GM18870 (cell line): ENCODE data around the gene CDKAL1.
A peak's percentile ranks its signal among the peaks of the same experiment; 100 is the strongest.
"Not testable (repeated sequence)": the region's sequence is repeated elsewhere in the genome, so short reads cannot be mapped to it uniquely, and the experiment has no call there.

ENCODE experiments used
- ATAC-seq: cut with Tn5 transposase; IDR thresholded peaks from one replicate; pipeline ENCODE4 v1.9.1; 2021; ENCODE audit warnings: moderate library complexity; ENCODE audit not compliant: unreplicated experiment

Gene CDKAL1

GRCh38 chr6:20632696-20633095 lies 98.4 kb downstream of the CDKAL1 start:
- ATAC-seq: no peak

DNA sequence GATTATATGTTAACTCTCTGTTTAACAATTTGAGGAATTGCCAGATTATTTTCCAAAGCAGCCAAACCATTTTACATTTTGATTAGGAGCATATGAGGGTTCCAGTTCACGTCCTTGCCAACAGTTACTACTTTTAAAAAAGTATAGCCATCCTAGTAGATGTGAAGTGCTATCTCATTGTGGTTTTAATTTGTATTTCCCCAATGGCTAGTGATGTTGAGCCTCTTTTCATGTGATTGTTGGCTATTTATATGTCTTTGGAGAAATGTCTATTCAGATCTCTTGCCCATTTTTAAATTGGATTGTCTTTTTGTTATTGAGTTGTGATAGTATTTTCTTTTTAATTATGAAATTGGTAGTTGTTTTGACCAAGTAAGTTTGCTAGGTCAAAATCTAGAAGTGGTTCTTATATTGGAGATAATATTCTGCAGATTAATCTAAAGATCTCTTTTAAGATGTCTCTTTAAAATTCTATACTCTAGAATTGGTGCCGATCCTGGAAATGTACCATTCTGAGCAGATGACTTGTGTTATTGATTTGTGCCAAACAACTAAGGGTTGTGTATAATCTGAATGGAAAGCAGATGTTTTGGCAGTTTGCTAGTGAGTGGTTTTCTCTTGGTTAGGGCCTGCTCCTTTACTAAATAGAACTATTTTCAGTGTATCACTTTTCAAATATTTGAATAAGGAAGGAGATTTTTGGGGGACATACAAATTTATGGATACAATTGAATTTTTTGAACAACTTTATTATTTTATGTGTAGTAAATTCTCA lies 99.5 kb downstream of the CDKAL1 start:
- ATAC-seq: no peak

DNA sequence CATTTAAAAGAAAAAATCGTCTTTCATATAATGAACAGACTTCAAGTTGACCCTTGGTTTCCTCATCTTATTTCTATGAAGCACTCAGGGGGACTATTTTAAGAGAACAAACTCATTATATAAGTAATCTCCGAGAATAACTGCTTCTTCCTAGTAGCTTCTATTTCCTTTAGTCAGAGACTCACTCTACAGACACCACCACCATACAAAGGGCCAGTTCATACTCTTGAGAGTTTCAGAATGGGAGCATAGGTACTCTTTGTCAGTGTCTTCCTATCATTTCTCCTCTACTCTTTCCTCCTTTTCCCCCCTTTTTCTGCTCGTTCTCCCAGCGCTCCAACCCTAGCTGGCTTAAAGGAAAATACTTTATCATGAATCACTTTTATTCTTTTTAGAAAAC lies 104.9 kb downstream of the CDKAL1 start:
- no peak for ATAC-seq

DNA sequence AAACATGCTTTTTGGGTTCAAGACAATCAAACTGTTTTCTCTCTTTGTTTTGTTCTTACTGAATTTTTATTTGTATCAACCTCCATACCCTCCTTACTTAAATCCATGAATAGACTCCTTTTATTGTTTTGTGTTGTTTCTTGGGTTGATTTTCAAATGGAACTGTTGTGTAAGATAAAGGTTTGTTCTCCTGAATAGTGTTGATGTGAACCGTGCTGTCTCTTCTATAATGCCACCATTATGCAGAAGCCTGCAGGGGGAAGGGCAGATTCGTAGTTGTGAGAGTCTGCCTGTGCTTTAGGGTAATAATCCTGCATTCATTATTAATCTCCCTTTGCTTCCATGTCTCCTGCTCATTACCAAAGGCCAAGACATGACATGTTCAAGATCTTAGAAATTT lies 105.9 kb downstream of the CDKAL1 start:
- no peak for ATAC-seq

- no peak for ATAC-seq
Observed at GRCh38 chr6:20642441-20642840, 108.2 kb downstream of the CDKAL1 start.

DNA sequence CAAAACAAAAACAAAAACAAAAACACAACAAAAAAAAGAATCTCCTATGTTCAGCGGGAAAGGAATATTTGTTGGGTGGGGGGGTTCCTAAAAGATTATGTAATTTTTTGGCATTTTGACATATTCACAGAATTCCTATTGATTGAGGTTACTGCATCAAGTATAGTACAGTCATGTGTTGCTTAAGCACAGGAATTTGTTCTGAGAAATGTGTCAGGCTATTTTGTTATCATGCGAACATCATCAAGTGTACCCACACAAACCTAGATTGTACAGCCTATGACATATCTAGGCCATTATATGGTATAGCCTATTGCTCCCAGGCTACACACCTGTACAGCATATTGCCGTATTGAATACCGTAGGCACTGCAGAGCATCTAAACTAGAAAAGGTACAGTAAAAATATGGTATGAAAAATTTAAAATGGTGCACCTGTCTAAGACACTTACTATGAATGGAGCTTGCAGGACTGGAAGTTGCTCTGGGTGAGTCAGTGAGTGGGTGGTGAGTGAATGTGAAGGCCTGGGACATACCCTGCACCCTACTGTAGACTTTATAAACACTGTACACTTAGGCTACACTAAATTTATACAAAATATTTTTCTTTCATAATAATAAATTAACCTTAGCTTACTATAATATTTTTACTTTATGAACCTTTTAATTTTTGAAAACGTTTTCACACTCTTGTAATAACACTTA lies 110.6 kb downstream of the CDKAL1 start:
- no peak for ATAC-seq

DNA sequence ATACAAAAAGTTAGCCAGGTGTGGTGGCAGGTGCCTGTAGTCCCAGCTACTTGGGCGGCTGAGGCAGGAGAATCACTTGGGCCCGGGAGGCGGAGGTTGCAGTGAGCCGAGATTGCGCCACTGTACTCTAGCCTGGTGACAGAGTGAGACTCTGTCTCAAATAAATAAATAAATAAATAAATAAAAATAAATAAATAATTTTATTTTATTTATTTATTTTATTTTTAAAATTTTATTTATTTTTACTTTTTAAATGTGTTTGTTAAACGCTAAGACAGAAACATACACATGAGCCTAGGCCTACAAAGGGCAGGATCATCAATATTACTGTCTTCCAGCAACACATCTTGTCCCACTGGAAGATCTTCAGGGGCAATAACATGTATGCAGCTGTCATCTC lies 111.3 kb downstream of the CDKAL1 start:
- ATAC-seq: not testable (repeated sequence)

DNA sequence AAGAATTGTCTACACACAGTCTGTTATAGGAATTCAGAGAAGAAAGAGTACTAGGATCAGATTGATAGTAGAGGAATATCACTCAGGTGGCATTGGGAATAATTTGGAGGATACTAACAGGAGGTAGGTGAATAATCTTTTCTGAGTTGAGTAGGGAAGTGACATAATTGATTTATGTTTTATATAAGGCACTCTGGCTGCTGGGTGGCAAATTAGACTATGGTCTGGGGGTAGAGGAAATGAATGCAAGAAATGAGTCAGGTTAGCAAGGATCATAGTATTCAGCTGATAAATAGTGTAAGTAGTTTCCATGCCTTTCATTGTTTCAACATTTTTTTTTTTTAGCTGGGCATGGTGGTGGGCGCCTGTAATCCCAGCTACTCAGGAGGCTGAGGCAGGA lies 113.3 kb downstream of the CDKAL1 start:
- ATAC-seq: no peak

DNA sequence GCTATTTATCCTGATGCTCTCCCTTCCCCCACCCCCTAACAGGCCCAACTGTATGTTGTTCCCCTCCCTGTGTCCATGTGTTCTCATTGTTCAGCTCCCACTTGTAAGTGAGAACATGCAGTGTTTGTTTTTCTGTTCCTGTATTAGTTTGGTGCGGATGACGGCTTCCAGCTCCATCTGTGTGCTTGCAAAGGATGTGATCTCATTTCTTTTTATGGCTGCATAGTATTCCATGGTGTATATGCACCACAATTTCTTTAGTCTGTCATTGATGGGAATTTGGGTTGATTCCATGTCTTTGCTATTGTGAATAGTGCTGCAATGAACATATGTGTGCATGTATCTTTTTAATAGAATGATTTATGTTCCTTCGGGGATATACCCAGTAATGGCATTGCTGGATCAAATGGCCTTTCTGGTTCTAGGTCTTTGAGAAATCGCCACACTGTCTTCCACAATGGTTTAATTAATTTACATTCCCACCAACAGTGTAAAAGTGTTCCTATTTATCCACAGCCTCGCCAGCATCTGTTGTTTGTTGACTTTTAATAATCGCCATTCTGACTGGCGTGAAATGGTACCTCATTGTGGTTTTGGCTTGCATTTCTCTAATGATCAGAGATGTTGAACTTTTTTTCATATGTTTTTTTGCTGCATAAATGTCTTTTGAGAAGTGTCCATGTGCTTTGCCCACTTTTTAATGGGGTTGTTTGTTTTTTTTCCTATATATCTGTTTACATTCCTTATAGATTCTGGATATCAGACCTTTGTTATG lies 115.6 kb downstream of the CDKAL1 start:
- not testable (repeated sequence) for ATAC-seq

DNA sequence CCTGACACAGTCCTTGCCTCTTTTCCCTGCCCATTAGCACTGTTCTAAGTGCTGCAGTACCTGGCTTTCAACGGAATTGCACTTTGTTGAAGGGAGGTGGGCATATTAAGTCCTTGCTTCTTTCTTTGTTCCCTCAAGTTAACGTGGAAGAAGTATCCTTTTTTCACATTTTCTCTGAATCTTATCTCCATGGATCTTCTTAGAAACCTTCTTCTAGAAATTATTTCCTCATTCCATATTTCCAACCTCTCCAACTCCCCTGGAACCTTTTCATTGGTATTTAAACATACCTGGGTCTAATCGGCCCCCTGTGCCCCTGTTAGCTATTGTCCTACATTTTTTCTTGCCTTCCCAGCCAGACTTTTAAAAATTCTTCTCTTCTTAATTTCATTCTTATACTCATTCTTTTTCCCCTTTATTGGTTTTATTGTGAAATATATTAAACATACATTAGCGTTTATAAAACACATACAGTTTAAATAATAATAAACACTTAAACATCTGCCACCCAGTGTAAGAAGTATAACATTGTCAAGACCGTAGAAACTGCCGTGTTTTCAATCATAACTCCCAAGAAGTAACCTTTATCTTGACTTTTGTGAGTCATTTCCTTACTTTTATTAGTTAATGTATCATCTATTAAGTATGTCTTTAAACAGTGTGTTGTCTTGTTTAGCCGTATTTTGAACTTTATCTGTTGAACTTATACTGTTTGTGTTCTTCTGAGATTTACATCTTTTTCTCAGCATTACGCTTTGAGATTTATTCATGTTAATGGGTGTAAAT lies 118.2 kb downstream of the CDKAL1 start:
- ATAC-seq: no peak

DNA sequence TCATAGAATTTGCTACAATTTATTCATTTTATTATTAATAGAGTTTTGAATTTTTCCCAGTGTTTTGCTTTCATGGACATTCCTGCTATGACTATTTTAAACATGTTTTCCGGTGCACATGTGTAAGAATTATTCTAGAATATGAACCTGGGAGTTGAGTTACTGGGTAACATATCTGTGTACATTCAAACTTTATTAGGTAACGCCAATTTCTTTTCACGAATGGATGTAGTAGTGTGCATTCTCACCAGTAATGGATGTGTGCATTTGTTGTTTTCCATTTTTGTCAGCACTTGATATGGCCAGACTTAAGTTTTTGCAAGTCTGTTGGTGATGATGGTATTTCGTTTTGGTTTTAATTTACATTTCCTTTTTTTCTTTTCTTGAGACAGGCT lies 118.8 kb downstream of the CDKAL1 start:
- ATAC-seq: no peak

- ATAC-seq: no peak
Observed at GRCh38 chr6:20655317-20655716, 121.1 kb downstream of the CDKAL1 start.

GRCh38 chr6:20657274-20657800 lies 123.1 kb downstream of the CDKAL1 start:
- ATAC-seq: no peak

GRCh38 chr6:20658053-20658452 lies 123.8 kb downstream of the CDKAL1 start:
- no peak for ATAC-seq

DNA sequence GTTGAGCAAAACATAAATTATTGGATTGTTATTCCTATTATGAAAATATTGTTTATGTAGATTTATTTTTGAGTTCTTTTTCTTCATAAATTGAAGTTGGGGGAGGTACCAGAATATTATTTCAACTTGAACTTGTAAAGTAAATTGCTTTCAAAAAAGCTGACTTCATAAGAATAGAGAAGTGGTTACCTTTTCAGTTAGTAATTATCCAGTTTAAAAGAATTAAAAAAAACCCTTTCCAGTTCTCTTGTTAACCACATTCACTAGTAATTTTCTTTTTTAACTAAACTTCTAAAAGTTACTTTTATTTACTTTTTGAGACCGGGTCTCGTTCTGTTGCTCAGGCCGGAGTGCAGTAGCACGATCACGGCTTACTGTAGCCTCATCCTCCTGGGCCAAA lies 124.3 kb downstream of the CDKAL1 start:
- no peak for ATAC-seq

DNA sequence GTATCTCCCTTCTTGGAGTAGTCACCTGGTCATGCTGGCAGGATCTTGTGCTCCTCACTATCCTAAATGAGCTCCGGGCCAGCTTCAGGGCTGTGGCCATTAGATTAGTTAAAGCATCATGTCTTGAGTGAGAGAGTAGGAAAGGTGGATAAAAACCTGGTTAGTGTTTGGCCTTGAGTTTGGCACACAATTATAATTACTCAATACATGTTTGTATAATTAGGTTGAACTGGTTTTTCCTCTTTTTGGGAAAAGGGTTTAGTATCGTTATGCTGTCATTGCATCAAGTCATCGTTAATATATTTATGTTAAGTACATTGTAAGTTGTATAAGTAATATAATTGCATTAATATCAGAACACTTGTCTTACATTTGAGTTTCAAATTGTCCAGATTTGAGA lies 126.3 kb downstream of the CDKAL1 start:
- no peak for ATAC-seq

DNA sequence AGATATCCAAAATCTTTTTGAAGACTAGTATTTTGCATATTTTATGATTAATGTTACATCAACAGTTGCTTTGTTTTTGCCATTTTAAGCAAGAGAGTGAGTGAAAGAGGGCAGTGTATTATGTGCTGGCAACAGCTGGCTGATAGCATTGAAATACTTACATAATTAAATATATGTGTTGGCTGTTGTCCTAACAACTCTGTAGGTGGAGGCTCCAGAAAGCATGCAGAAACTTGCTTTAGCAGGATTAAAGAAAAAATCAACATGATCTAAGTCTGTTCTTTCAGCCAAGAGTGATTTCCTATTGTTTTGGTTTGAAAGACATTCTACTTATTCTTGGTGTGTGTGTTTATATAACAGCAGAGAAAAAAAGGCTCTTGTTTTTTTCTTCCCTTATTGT lies 127.5 kb downstream of the CDKAL1 start:
- ATAC-seq: no peak

DNA sequence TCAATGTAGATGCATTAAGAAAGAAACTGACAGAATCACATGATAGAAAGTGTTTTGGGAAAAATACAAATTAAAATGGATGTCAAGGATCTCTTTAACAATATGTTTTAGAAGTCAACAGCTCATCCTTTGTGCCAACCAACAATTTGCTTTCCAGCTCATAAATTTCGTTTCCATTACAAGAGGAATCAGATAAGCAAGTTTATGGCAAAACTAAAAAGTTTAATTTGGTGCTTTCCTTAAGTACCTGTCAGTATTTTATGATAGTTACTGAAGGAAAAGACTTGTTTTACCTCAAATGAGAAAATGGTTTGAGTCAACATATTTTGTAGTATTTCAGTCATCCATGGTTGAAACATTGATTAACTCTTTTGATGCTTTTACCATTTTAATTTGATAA lies 130.0 kb downstream of the CDKAL1 start:
- no peak for ATAC-seq

- ATAC-seq: no peak
Observed at GRCh38 chr6:20665290-20665689, 131.0 kb downstream of the CDKAL1 start.

GRCh38 chr6:20669571-20670314 lies 135.5 kb downstream of the CDKAL1 start:
- ATAC-seq: peak; percentile 94
